Naive thymus-derived CD4-positive, alpha-beta T cell (primary cell): ENCODE measurements around the gene UBR3. TPM values are rescaled to one million over a fixed set of nuclear protein-coding genes. Genes with fewer than 3 reads are reported as not detected.

Experiments used
- ATAC-seq: fragments of 150-1000 bp; cut with Tn5 transposase; 2 replicates; pipeline ENCODE4 v1.10.0; 2021; ENCODE audit warnings: mild to moderate bottlenecking, moderate library complexity
- CTCF ChIA-PET: fragments of 350-600 bp; sonication (Branson Sonifier 250); formaldehyde crosslinking; loops from one replicate; lab custom pipeline; 2021; ENCODE audit warnings: antibody characterized with exemption; lab: Charles Lee
- POLR2A ChIA-PET: fragments of 350-600 bp; sonication (Branson Sonifier 250); formaldehyde crosslinking; loops from one replicate; lab custom pipeline; 2021; ENCODE audit warnings: antibody characterized with exemption, inconsistent platforms; lab: Charles Lee
- DNase-seq, 9 donors: peaks; one replicate each; pipeline versions ENCODE4 v3.0.0 to v3.0.0-alpha.2; 2020 to 2022; ENCODE audit warnings: mixed read lengths in 1 of 9
- H3K27ac ChIP-seq: one replicate; pipeline ENCODE4 v1.7.0; 2013; ENCODE audit warnings: mild to moderate bottlenecking, low read depth, low read length, moderate library complexity
- H3K27me3 ChIP-seq, 2 donors: one replicate each; pipeline ENCODE4 v1.7.0; 2013; ENCODE audit warnings: low read length in 2 of 2, mild to moderate bottlenecking in 2 of 2, moderate library complexity in 2 of 2; ENCODE audit not compliant: control insufficient read depth in 2 of 2, insufficient read depth in 2 of 2
- H3K36me3 ChIP-seq, 3 experiments: 1 replicate in 2 of 3; 2 replicates in 1 of 3; pipeline ENCODE4 v1.7.0; 2013; ENCODE audit warnings: low read length in 3 of 3, mild to moderate bottlenecking in 3 of 3, moderate library complexity in 1 of 3; ENCODE audit not compliant: insufficient read depth in 3 of 3, control insufficient read depth in 2 of 3
- H3K4me1 ChIP-seq, 2 donors: one replicate each; pipeline ENCODE4 v1.7.0; 2013; ENCODE audit warnings: low read length in 2 of 2, mild to moderate bottlenecking in 2 of 2, moderate library complexity in 1 of 2; ENCODE audit not compliant: control insufficient read depth in 2 of 2, insufficient read depth in 2 of 2
- H3K4me3 ChIP-seq: 2 replicates; pipeline ENCODE4 v1.7.0; 2013; ENCODE audit warnings: mild to moderate bottlenecking, low read length
- H3K9me3 ChIP-seq, 3 experiments: 1 replicate in 2 of 3; 2 replicates in 1 of 3; pipeline ENCODE4 v1.7.0; 2013; ENCODE audit warnings: low read length in 3 of 3; ENCODE audit not compliant: control insufficient read depth in 2 of 3
- H3K27ac Mint-ChIP-seq, 9 donors: one replicate each; pipeline ENCODE4 v1.8.0; 2020 to 2022; ENCODE audit warnings: mixed read lengths in 9 of 9, mild to moderate bottlenecking in 8 of 9, moderate library complexity in 5 of 9, inconsistent platforms in 2 of 9
- H3K27me3 Mint-ChIP-seq, 5 donors: one replicate each; pipeline ENCODE4 v1.8.0; 2021 to 2022; ENCODE audit warnings: mixed read lengths in 5 of 5, mild to moderate bottlenecking in 1 of 5
- H3K36me3 Mint-ChIP-seq, 5 donors: one replicate each; pipeline ENCODE4 v1.8.0; 2020 to 2022; ENCODE audit warnings: mixed read lengths in 5 of 5, mild to moderate bottlenecking in 3 of 5, inconsistent platforms in 1 of 5
- H3K4me1 Mint-ChIP-seq, 7 donors: one replicate each; pipeline ENCODE4 v1.8.0; 2020 to 2022; ENCODE audit warnings: mixed read lengths in 7 of 7, mild to moderate bottlenecking in 3 of 7, inconsistent platforms in 1 of 7
- H3K4me3 Mint-ChIP-seq, 10 donors: one replicate each; pipeline ENCODE4 v1.8.0; 2020 to 2022; ENCODE audit warnings: mild to moderate bottlenecking in 10 of 10, mixed read lengths in 10 of 10, moderate library complexity in 6 of 10, inconsistent platforms in 2 of 10
- H3K9me3 Mint-ChIP-seq, 11 donors: one replicate each; pipeline ENCODE4 v1.8.0; 2020 to 2022; ENCODE audit warnings: mixed read lengths in 11 of 11, mild to moderate bottlenecking in 4 of 11, inconsistent platforms in 1 of 11, moderate library complexity in 1 of 11
- intact Hi-C, 2 donors: fragments of 100-400 bp; cut with micrococcal nuclease; formaldehyde crosslinking; loops; one replicate each; pipeline ENCODE4 v1.15.1; 2023
- polyA plus RNA-seq, 2 donors: library from polyadenylated mRNA; unstranded; fragments of 300-500 nt; fragmentation: Illumina TruSeq; gene quantifications; one replicate each; pipeline ENCODE4 v1.2.3, GENCODE V29; 2021
- total RNA-seq, 6 experiments: library from RNA in 5 of 6; stranded (reverse) in 5 of 6; gene quantifications; 1 replicate in 5 of 6; 2 replicates in 1 of 6; pipeline ENCODE4 v1.2.3 and lab custom pipeline; 2021 to 2026

UBR3 gene
- total and polyA plus RNA-seq, 7 experiments from 2014 or later: 7.7 to 48.2 (median 39.0) TPM

- no peak overlapping the region for H3K4me3 ChIP-seq
- no peaks in the 10 kb centered on the region for H3K27me3 ChIP-seq
- Mint-ChIP-seq H3K4me1 (peaks cover 0 to 6% (median 0%) of the 10 kb centered on the region in 7 donors), H3K9me3 (peaks cover under 1 to 17% (median 3%) of the 10 kb centered on the region in 11 donors), H3K27ac (no peak overlapping the region), H3K4me3 (no peak overlapping the region), H3K36me3 (peaks cover 11 to 75% (median 67%) of the 10 kb centered on the region in 5 donors), H3K27me3 (no peaks in the 10 kb centered on the region)
- no peak for ATAC-seq
- no peak overlapping the region for H3K27ac ChIP-seq
- CTCF ChIA-PET: interaction anchor here (1.0 kb wide), 1 partner anchor 33 kb away, joined by 3 read pairs; no protein-coding TSS in a partner anchor
- no peaks in the 10 kb centered on the region for H3K4me1 ChIP-seq
- intact Hi-C loops: no loop called here
- no peak for DNase-seq
- H3K36me3 ChIP-seq: peaks cover 0 to 29% (median 0%) of the 10 kb centered on the region in 3 experiments
- POLR2A ChIA-PET: no interaction called here
- no peaks in the 10 kb centered on the region for H3K9me3 ChIP-seq
These were observed 139.2 kb downstream of the UBR3 start for GRCh38 chr2:169966454-169966853.

DNA sequence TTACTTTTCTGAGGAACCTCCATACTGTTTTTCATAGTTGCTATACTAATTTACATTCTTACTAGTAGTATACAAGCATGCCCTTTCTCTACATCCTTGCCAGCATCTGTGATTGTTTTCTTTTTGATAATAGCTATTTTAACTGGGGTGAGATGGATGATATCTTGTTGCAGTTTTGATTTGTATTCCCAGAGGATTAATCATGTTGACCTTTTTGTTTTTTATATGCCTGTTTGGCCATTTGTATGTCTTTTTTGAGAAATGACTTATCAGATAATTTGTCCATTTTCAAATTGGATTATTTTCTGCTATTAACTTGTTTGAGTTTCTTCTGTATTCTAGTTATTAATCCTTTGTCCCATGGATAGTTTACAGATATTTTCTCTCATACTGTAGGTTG, 141.5 kb downstream of the UBR3 start:
- Histone ChIP-seq H3K36me3 (peaks cover 0 to 19% (median 0%) of the 10 kb centered on the region in 3 experiments), H3K4me1 (no peaks in the 10 kb centered on the region), H3K27ac (no peak overlapping the region), H3K4me3 (no peak overlapping the region), H3K9me3 (no peaks in the 10 kb centered on the region), H3K27me3 (no peaks in the 10 kb centered on the region)
- H3K27me3 Mint-ChIP-seq: no peaks in the 10 kb centered on the region
- H3K4me3 Mint-ChIP-seq: no peak overlapping the region
- intact Hi-C loops: no loop called here
- ChIA-PET POLR2A (no interaction called here), CTCF (no interaction called here)
- H3K9me3 Mint-ChIP-seq: peaks cover 3 to 23% (median 4%) of the 10 kb centered on the region in 11 donors
- H3K4me1 Mint-ChIP-seq: peaks cover 0 to 11% (median 0%) of the 10 kb centered on the region in 7 donors
- ATAC-seq (no peak), DNase-seq (no peak)
- H3K36me3 Mint-ChIP-seq: peaks cover 20 to 70% (median 61%) of the 10 kb centered on the region in 5 donors
- H3K27ac Mint-ChIP-seq: no peak overlapping the region

DNA sequence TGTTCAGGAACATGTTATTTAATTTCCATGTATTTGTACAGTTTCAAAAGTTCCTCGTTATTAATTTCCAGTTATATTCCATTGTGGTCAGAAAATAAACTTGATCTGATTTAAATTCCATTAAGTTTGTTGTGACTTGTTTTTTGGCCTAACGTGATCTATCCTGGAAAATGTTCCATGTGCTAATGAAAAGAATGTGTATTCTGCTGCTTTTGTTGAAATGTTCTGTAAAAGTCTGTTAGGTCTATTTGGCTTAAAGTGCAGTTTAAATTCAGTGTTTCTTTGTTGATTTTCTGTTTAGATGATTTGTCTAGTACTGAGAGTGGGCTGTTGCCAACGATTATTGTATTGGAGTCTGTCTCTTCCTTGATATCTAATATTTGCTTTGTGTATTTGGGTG, 148.0 kb downstream of the UBR3 start:
- peaks cover 43 to 71% (median 60%) of the 10 kb centered on the region in 5 donors for H3K36me3 Mint-ChIP-seq
- peaks cover 0 to 15% (median 5%) of the 10 kb centered on the region in 7 donors for H3K4me1 Mint-ChIP-seq
- intact Hi-C loops: no loop called here
- no peak overlapping the region for H3K27ac Mint-ChIP-seq
- CTCF ChIA-PET: no interaction called here
- Histone ChIP-seq H3K4me1 (no peaks in the 10 kb centered on the region), H3K27me3 (no peaks in the 10 kb centered on the region), H3K27ac (no peak overlapping the region), H3K9me3 (peaks cover 0 to 17% (median 0%) of the 10 kb centered on the region in 3 experiments), H3K36me3 (peaks cover 0 to 25% (median 7%) of the 10 kb centered on the region in 3 experiments), H3K4me3 (no peak overlapping the region)
- no peak overlapping the region for H3K4me3 Mint-ChIP-seq
- H3K27me3 Mint-ChIP-seq: no peaks in the 10 kb centered on the region
- DNase-seq: no peak
- ATAC-seq: no peak
- POLR2A ChIA-PET: no interaction called here
- peaks cover 9 to 42% (median 32%) of the 10 kb centered on the region in 11 donors for H3K9me3 Mint-ChIP-seq

DNA sequence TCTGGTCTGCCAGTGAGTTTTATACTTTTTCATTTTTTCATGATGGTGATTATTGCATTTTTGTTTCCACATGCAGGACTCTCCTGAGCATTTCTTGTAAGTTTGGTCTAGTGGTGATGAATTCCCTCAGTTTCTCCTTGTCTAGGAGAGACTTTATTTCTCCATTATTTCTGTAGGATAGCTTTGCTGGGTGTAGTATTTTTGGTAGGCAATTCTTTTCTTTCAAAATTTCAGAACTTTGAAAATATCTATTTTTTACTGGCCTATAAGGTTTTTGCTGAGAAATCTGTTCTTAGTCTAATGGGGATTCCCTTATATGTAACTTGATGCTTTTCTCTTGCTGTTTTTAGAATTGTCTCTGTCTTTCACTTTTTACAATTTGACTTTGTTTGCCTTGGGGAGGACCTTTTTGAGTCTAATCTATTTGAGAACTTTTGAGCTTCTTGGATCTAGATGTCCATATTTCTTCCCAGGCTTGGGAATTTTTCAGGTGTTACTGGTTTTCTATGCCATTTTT, 149.1 kb downstream of the UBR3 start:
- peaks cover 42 to 73% (median 66%) of the 10 kb centered on the region in 5 donors for H3K36me3 Mint-ChIP-seq
- no peaks in the 10 kb centered on the region for H3K27me3 ChIP-seq
- no peak for DNase-seq
- intact Hi-C loops: no loop called here
- H3K4me3 Mint-ChIP-seq: no peak overlapping the region
- peaks cover 0 to 23% (median 12%) of the 10 kb centered on the region in 7 donors for H3K4me1 Mint-ChIP-seq
- peaks cover 0 to 25% (median 7%) of the 10 kb centered on the region in 3 experiments for H3K36me3 ChIP-seq
- no peak overlapping the region for H3K4me3 ChIP-seq
- CTCF ChIA-PET: no interaction called here
- no peaks in the 10 kb centered on the region for H3K27me3 Mint-ChIP-seq
- H3K9me3 Mint-ChIP-seq: peaks cover 9 to 42% (median 32%) of the 10 kb centered on the region in 11 donors
- peaks cover 0 to 17% (median 0%) of the 10 kb centered on the region in 3 experiments for H3K9me3 ChIP-seq
- POLR2A ChIA-PET: no interaction called here
- H3K27ac ChIP-seq: no peak overlapping the region
- H3K27ac Mint-ChIP-seq: peak overlapping the region in 1 of 9 donors; percentile 28
- H3K4me1 ChIP-seq: no peaks in the 10 kb centered on the region
- ATAC-seq: no peak

DNA sequence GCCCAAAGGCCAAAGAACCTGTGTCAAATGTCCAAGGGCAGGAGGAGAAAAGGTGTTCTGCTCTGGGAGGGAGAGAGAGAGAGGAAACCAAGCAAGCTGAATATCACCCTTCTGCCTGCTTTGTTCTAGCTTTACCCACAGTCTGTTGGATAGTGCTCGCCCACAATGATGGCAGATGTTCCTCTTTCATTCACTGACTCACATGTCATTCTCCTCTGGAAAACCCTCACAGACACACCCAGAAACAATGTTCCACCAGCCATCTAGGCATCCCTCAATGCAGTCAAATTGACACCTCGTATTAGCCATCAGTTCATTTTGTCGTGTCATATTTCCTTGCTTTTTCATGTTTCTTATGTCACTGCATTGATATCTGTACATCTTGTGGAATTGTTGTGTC, 150.3 kb downstream of the UBR3 start:
- ATAC-seq (no peak), DNase-seq (no peak)
- CTCF ChIA-PET: no interaction called here
- POLR2A ChIA-PET: no interaction called here
- H3K36me3 Mint-ChIP-seq: peaks cover 36 to 68% (median 59%) of the 10 kb centered on the region in 5 donors
- Histone ChIP-seq H3K27me3 (no peaks in the 10 kb centered on the region), H3K4me3 (no peak overlapping the region), H3K9me3 (peaks cover 0 to 17% (median 0%) of the 10 kb centered on the region in 3 experiments), H3K4me1 (no peaks in the 10 kb centered on the region), H3K27ac (no peak overlapping the region), H3K36me3 (peaks cover 0 to 25% (median 7%) of the 10 kb centered on the region in 3 experiments)
- H3K27ac Mint-ChIP-seq: no peak overlapping the region
- peaks cover 0 to 24% (median 10%) of the 10 kb centered on the region in 7 donors for H3K4me1 Mint-ChIP-seq
- intact Hi-C loops: no loop called here
- no peak overlapping the region for H3K4me3 Mint-ChIP-seq
- peaks cover 9 to 35% (median 32%) of the 10 kb centered on the region in 11 donors for H3K9me3 Mint-ChIP-seq
- no peaks in the 10 kb centered on the region for H3K27me3 Mint-ChIP-seq

DNA sequence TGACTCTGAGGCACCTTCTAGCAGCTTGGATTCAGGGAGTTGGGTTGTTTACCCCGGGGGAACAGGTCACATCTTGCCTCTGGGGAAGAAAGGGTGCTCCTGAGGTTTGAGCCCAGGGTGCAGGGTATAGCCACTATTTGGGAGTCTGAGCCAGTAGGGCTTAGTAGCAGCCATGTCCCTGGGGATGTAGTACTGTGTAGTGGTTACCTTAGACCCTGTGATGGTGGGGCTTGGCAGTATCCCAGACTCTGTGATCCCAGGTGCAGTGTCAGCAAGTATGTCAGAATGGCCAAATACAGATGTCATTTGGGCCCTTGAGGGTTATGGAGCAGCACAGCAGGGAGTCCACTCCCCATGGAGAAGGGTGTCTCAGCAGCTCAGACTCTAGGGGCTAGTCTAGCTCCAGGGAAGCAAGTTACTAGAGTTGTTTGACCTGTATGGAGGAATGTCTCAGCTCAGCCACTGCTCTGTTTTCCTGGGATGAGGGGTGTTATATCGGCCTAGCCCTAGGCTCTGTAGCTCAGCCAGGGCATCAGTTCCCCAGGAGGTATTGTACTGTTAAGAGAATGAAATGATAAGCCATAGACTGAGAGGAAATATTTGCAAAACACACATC, 151.3 kb downstream of the UBR3 start:
- POLR2A ChIA-PET: no interaction called here
- H3K9me3 ChIP-seq: peaks cover 0 to 17% (median 0%) of the 10 kb centered on the region in 3 experiments
- no peaks in the 10 kb centered on the region for H3K27me3 ChIP-seq
- no peak overlapping the region for H3K27ac ChIP-seq
- peaks cover 9 to 35% (median 32%) of the 10 kb centered on the region in 11 donors for H3K9me3 Mint-ChIP-seq
- no peak for DNase-seq
- H3K4me1 ChIP-seq: no peaks in the 10 kb centered on the region
- no peak overlapping the region for H3K27ac Mint-ChIP-seq
- CTCF ChIA-PET: no interaction called here
- peaks cover 3 to 27% (median 11%) of the 10 kb centered on the region in 7 donors for H3K4me1 Mint-ChIP-seq
- H3K4me3 ChIP-seq: no peak overlapping the region
- no peak for ATAC-seq
- peaks cover 0 to 25% (median 7%) of the 10 kb centered on the region in 3 experiments for H3K36me3 ChIP-seq
- no peaks in the 10 kb centered on the region for H3K27me3 Mint-ChIP-seq
- peaks cover 36 to 71% (median 65%) of the 10 kb centered on the region in 5 donors for H3K36me3 Mint-ChIP-seq
- no peak overlapping the region for H3K4me3 Mint-ChIP-seq
- intact Hi-C loops: no loop called here
